ENCODE results near the gene POLA1.

POLA1 gene

DNA sequence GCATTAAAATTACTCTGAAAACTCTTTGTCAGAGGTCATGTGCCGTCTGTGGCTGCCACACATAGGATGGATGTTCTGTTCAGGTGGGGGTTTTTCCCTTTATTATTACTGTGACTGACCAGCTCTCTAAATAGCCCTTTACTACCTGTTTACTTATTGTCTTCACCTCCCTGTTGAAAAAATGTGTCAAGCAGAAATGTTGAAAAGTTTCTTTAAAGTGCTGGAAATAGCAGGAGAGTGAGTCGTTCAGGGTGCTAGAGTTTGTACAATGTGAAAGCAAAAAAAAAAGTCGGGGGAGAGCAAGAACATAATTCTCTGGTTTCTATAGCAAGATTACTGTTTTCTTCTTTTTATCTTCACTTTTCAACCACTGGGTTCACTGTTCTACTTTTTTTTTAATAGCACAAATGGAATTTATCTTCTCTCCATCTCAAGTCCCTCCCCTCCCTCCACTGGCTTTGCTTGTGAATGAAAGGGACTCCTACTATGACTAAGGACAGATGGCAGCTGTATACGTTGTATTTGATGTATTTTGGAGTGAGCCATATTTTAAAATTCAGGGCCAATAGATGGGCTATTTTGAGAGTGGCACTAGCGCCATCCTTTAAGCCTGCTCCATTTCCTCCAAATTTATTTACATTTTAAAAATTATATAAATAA, 288.7 kb downstream of the POLA1 start:
- no peak for FAIRE-seq

DNA sequence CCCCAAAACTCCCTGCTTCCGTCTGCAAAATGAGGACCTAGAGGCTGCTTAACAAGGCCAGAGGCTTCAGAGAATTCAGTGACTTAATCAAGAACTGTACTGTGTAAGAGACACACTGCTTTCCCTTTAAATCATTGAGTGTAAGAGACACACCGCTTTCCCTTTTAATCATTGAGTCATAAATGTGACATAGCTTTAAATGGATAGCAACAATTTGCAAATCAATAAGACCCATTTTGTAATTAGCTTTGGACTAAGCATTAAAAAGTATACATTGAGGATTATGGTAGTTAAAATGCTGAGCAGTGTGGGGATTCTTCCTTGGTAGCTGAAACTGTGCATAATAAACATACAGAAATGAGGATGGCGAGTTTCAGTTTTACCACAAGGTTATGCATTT, 290.2 kb downstream of the POLA1 start:
- no peak for FAIRE-seq

DNA sequence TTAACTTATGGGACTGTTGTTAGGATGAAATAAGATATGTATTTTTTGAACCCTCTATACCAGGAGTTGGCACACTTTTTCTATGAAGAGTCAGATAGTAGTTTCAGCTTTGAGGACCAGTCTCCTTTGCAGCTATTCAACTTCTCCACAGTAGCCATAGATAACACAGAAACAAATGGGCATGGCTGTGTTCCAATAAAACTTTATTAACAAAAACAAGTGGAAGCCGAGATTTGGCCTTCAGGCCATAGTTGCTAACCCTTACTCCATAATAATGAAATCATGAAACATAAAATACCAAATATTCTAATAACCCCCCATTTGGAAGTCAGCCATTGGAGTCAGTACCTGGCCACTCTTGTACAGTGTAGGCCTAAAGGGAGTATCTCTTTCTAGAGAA, 291.4 kb downstream of the POLA1 start:
- FAIRE-seq = no peak

DNA sequence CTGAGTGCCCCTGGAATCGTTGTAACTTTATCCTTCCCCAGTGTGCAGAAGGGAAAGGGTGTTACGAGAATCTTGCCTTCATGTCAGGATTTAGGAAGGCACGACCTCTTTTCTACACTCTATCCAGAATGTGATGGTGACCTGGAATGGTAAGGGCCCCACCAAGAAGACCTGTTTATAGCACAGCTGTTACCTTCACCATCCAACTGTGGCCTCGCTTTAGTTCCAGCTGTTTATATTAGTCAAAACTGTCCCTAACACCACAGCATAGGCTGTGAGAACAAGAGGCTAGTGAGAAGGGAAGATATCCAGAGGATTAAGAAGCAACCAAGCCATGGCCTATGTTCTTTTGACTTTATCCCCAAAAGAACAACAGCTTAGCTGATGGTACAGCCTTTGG, 294.0 kb downstream of the POLA1 start:
- FAIRE-seq = no peak

DNA sequence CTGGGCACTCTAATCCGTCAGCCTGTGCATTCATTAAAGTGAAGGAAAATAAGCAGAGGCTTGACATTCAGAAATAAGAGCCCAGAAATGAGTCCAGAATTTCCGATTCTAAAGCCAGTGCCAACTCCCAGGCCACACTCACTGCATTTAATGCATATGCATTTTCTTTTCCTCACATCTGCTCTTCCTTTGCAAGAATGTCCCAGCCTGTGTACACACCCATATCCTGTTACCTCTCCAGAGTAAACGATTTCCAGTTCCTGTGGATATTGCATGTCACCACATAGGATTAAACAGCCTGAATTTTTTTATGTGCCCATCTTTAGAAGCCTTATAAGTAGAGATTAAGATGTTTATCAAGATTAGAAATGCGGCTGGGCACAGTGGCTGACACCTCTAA, 294.6 kb downstream of the POLA1 start:
- no peak for FAIRE-seq

DNA sequence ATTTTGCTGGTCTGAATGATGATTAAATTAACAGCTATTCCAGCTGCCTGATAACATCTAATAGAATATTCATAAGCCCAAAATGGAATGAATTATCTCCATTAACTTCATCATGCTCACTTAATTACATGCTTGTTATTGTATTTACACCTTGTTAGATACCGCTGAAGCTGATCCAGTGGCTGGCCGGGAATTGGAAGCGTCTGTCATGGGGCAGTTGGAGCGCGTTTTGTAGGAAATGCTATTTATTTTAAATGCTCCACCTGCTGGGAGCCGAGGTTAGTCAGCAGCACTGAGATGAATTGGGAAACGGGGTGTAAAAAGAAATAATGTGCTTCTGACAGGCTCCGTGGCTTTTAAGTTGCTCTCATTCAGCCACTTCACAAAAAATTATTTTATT, 296.8 kb downstream of the POLA1 start:
- no peak for FAIRE-seq

DNA sequence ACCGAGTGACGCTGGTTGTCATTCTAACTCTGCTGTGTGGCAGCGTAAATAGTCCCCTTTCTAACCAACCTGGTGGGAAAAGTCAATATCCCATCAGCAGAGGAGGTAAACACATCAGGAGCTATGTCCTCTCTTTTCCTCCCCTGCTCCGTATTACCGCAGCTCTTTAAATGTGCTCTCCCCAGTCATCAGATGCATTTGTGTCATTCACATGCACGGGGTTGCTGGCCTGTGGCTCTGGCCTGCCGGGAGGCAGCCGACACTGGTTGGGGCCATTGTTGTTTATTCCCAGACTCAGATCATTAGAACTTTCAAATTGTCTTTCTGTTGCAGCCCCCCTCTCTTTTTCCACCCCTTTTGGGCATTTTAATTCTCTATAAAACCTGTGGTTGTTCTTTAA, 300.2 kb downstream of the POLA1 start:
- no peak for FAIRE-seq

DNA sequence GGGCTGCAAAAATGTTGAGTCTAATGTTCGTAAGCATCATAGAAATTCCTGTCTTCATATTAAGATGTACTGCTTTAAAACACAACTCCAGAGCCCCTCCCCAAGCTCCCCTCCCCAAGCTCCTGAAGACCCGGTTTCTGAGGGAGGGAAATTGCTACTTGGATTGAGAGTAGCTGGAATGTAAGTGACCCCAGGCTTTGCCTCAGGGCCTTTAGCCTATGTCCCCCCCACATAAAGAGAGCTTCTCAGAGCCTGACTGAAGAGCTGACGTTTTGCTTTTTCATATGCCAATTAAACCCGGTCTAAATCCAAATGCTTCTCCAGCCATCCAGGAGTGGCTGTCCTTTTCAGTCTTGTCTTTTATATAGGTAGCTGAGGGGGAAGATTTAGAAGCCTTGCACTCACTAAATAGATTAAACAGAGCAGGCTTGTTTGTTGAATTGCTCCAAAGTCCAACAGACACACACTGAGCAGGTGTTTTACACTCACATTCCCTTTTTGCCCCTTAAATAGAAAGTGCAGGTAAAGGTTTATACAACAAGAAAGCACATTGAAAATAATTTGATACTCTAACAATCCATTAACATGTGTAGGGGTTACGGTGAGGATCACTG, 302.5 kb downstream of the POLA1 start:
- no peak for FAIRE-seq

DNA sequence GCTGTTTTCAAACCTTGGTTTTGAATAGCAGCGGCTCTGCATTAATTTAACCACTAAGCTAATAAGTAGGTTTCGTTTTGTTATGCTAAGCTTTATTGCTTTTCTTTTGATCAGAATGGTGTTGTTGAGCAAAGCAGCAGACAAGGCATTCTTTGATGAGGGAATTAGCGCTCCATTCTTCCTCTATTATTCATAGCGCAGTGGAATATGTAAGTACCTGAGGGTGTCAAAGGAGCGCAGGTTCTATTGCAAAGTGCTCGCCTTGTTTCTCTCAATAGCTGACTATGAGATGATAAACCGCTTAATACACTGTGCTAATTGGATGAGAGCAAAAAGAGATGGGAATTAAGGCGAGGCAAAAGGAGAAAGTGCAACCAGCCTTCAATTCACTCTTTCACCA, 305.8 kb downstream of the POLA1 start:
- no peak for FAIRE-seq

DNA sequence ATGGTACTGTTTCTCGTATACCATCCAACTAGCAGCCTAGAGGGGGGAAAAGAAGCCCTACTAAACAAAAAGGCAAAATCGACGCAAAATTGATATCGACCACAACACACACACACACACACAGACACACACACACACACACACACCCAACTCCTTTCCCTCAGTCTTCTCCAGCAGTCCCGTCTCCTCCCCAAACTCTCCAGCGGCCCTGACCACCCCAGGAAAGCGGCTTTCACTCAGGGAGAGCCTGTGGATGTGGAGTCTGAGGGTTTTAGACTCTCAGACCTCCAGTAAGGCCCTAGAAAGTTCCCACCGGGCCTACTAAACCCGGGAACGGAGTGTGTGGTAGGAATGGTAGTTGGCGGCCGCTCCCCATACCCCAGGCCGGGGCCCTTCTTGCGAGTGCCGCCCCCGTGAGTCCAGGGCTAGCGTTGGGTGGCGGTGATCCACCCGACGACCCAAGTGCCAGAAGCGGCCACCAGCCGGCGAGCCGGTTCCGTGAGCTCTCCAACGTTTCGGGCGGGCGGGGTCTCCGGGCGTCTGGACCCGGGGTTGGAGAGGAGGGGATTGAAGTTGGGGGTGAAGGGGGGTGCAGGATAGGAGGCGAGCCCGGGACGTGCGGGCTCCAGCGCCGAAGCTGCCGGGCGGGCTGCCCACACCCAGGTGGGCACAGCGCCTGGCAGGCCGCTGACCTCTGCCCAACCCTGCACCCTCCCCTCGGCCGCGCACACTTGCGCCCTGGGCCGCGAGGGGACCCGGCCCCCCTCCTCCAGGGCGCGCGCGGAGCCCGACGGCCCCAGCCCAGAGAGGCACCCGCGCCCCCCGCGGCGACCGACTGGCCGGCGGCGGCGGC, 308.3 kb downstream of the POLA1 start:
- FAIRE-seq = no peak

DNA sequence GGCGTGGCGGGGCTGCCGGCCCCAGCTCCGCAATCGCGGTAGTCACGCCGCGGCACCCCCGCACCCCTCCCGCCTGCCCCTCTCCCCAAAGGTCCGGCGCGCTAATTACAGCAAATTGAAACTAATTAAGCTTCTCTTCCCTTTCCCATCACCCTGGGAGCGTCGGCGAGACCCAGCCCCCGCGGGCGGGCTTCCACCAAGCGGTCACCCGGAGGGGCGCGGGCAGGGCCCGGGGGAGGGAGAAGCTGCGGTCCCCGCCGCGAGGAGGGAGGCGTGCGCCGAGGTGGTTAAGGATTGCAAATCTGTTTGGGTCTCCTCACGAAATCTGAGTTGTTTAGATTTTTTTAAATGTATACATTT, 308.9 kb downstream of the POLA1 start:
- FAIRE-seq = no peak

DNA sequence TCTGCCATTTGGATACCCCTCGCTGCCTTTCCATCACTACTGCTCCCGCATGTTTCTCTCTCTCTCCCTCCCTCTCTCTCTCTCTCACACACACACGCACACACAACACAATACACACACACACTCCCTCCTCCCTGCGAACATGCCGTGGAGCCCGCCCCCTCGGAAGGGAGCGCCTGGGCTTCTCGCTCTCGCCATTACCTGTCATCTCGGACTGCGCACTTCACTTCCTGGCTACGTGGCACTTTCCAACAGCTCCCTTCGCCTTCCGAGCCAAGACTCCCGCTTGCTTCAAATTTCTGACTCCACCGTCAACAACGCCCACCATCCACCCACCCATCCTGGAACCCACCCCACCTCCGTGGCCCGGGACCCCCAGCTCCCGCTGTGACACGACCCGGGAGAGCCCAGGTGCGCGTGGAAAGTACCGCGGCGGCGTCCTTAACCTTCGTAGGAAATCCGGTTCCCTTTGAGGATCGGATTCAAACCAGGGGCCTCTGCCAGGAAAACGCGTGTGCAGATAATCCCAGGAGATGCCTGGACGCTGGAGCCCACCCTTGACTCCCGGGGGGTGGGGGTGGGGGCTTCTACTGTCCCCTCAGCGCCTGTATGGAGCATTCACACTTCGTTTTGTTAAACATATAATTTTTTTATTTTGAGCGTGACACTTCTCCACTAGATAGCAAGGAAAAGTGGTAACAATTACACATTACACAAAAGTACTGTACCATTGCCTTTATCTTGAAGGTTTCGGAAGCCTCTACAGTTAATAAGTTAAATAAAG, 309.5 kb downstream of the POLA1 start:
- no peak for FAIRE-seq

DNA sequence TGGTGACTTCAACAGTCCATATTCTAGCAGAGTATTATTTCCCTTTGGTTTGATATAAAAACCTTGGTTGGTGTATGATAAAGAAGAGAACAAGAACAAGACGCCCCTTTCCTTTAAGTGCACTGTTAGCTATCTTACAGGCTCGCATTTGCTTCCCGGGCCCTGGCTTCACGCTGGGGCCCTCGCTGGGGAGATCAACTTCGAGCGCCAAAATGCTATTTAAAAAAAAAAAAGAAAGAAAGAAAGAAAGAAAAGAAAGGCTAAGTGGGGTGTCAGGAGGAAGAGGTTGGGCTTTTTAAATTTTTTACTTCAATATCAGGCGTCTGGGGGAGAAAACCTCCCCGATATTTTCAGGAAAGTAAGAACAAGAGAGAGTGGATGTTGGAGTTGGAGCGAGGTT, 310.3 kb downstream of the POLA1 start:
- no peak for FAIRE-seq

DNA sequence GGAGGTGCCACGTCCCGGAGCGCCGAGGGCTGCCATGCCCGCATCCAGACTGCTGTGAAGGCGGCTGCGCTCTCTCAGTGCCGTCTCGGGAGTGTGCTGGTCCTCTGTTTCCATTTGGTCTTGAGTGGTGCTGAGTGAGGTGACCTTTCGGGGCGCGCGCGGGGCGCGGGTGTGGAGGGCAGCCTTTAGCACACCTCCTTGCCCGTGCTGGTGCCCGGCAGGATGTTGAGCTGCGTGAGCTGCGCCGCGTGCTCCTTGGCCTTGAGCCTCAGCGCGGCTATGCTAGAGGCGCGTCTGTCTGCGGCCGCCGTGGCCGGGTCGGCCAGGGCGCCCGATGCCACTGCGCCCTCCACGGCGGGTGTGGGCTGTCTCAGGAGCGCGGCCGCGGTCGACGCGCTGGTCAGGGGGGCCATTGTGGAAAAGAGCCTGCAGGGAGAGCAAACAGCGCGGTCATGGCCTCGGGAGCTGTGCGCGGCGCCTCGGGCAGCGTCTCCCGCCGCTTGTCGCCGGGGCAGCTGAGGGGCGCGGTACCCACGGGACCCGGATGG, 310.8 kb downstream of the POLA1 start:
- FAIRE-seq = no peak

DNA sequence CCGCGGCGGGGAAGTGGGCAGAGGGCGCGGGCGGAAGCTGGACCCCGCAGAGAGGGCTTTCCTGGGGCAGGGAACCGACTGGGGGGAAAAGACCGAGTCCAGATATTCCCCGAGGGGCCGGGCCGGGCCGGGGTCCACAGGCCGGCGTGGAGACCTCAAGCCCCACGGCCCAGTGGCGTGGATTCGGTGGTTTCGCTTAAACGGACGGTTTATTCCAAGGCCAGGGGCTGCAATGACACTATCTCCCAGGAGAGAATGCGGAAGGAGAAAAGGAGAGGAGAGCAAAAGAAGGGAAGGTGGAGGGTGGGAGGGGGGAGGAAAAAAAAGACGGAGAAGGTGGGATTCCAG, 311.3 kb downstream of the POLA1 start:
- no peak for FAIRE-seq

DNA sequence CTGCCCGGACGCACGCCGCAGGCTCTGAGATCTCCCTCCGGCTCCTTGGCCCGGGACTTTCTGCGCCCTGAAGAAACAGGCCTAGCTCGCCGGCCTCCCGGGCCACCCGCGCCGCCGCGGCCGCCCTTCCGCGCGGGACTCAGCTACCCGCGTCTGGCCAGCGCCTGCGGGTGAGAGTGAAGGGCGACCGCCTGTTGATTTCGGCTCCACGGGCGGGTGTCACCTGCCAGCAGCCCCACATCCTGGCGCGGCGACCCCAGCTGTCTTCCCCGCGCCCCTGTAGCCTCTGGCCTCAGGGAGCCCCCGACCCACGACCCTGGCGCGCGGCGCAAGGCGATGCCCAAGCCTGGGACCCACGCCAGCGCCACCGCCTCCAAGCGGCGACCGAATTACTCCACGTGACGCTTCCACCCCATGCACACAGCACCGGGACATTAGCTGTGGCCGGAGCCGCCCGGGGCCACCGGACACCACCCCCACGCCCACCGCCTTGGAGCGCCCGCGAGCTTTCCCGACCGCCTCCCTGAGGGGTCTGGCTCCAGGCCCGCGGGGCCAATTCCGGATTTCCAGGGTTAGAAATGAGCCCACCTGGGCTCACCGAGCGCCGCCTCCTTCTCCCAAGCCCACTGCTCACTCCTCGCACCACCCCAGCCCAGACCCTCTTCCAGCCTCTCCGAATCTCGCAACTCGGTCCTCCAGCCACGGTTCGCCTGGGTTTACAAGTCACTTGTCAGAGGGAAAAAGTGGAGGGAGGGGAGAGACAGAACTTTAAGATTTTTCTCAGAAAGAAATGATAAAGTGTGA, 311.9 kb downstream of the POLA1 start:
- FAIRE-seq = no peak

DNA sequence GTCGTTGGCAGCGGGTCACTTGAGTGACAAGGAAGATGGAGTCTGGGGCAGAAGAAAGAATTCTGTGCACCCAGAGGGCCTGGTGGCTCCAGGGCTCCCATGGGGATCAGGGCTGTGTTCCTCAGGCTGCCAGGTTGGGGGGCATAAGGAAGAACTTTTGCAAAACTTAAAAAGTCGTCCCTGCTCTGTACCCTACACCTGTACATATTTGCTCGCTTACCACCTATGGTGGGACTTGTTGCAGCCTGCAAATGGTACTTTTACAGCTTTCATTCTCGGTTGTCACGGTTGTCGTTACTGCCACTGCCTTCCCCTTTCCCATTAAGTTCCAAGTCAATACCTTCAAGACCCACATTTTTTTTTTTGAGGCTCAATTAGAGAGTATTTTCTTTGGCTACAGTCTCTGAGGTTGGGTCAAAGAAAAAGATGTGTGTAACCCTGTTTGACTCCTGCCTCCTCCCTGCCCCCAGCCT, 312.9 kb downstream of the POLA1 start:
- FAIRE-seq = no peak

DNA sequence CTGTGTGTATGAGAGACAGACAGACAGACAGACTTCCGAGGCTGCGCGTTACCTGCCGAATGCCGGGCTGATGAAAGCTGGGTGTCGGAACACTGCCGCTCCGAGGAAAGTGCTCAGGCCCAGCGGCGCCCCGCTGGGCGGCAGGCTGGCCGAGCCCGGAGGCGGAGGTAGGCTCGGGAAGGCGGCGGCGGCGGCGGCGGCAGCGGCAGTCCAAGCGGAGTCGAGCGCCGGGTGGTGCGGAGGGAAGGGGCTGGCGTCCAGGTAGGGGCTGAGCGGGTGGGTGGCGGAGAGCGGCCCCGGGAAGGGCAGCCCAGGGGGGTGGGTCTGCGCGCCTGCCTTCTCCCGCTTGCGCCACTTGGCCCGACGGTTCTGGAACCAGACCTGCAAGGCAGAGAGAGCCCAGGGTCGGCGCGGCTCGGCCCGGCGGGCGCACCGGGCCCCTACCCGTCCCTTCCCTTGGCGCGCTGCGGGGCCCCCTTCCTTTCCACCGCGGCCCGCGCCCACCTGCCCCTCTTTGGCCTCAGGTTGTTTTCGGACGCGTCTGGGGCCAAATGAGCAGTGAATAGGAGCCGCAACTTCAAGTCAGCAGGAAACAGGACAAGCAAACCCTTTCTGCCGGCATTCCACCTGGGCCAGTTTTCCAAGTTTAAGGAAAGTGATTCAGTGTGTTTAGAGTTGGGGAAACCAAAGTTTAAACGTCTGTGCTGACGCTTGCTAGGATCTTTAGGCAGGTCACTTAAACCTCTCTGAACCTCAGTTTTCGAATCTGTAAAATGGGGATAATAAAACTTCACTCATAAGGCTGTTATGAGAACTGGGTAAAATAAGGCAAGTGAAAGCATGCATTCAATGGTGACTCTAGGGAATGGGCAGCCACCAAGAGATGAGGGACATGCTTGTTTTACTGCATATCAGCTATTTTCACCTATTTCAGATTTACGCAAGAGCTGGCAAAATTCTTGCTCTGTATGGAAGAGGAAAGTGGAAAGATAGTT, 313.6 kb downstream of the POLA1 start:
- no peak for FAIRE-seq

DNA sequence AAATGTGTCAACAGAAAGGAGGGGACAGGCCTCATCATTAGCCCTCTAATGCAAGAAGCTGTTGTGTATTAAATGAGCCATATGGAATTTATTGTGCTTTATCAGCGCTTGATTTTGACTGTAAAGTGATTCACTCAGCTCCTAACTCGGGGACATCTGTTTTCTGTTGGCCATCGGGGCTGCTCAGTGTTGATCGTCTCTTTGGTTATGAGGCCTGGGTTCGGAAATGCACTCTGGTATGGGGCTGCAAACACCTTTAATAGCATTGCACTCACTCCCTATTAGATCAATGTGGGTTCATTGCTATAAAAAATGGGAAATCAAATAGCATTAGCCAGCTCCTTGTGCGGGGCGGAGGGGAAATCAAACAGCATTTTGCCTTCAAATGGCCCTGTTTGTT, 315.7 kb downstream of the POLA1 start:
- FAIRE-seq = no peak

DNA sequence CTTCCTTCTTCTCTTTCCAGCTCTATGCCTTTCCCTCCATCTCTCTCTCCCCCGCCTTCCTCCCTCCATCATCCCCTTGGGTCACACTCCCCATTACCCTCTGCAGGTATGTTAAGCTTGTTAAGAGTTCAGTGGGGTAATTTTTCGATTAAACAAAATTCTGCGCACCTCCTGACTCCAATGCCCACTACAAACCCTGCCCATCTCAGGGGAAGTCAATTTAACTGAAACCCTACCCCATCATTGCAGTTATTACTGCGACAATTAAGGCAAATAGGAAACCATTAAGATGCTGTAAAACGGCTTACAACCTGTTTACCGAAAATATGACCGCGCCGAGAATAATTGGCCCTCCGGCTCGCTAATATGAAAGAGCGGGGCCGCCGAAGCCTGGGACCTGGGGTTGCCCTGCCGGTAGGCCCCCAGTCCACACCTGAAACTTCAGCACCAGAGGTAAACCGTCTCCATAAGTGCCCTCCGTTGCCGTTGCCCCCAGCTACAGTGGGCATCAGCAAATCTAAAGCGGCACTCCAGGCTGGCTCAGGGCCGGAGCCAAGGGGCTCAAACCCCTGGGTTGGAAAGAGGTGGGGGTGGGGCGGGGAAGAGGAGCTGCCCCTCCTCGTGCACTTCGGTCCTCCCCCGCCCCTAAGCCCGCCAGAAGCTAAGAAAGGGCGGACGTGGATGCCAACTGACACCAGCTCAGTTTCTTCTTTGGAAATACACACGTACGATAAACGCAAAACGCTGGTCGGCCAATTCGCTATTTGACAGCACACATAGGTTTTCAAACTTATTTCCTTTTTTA, 317.3 kb downstream of the POLA1 start:
- FAIRE-seq = no peak

All from G401.6 (cell line).